Thoracic aorta (tissue), 2 donors: ENCODE measurements around the gene NTRK3. TPM values are rescaled to one million over a fixed set of nuclear protein-coding genes. Genes with fewer than 3 reads are reported as not detected.

ENCODE experiments used
- ATAC-seq: fragments of 150-250 bp; one replicate; pipeline ENCODE4 v1.8.0; 2017; ENCODE audit warnings: low read depth; ENCODE audit not compliant: insufficient number of reproducible peaks, low FRiP score
- DNase-seq: peaks from one replicate; pipeline ENCODE4 v3.0.0-alpha.2; 2020; ENCODE audit warnings: low spot score
- H3K27ac ChIP-seq, 2 donors: fragments of 200-600 bp; sonication (generic); 1 replicate in 1 of 2; 2 replicates in 1 of 2; pipeline ENCODE4 v1.5.1; 2016; ENCODE audit warnings: mild to moderate bottlenecking in 2 of 2, moderate library complexity in 2 of 2
- H3K27me3 ChIP-seq: fragments of 200-600 bp; sonication (generic); replicated peaks from 2 replicates; pipeline ENCODE4 v1.6.0; 2016; ENCODE audit warnings: mild to moderate bottlenecking; ENCODE audit not compliant: insufficient read depth
- H3K36me3 ChIP-seq: fragments of 200-600 bp; sonication (generic); one replicate; pipeline ENCODE4 v1.5.1; 2016
- H3K4me1 ChIP-seq, 2 donors: fragments of 200-600 bp; sonication (generic); 1 replicate in 1 of 2; 2 replicates in 1 of 2; pipeline versions ENCODE4 v1.5.1 to v1.6.0; 2016; ENCODE audit warnings: low read depth in 2 of 2, mild to moderate bottlenecking in 1 of 2; ENCODE audit not compliant: control insufficient read depth in 1 of 2
- H3K4me3 ChIP-seq: fragments of 200-600 bp; sonication (generic); 2 replicates; pipeline ENCODE4 v1.5.1; 2016; ENCODE audit warnings: mild to moderate bottlenecking
- H3K9me3 ChIP-seq: fragments of 200-600 bp; sonication (generic); 2 replicates; pipeline ENCODE4 v1.5.1; 2016
- CTCF ChIP-seq: fragments of 200-600 bp; sonication (generic); IDR thresholded peaks from one replicate; pipeline ENCODE4 v1.5.1; 2019; ENCODE audit warnings: antibody characterized with exemption
- total RNA-seq, 2 donors: library from RNA; depleted of rRNA; stranded (reverse); fragments of >200 nt; gene quantifications; one replicate each; pipeline versions ENCODE4 v1.1.0 to v1.2.3, GENCODE V29; 2016

NTRK3 gene
- total RNA-seq, 2 donors from 2014 or later = 84.9 to 87.3 TPM

GRCh38 chr15:88108991-88109390, 147.5 kb downstream of the NTRK3 start:
- no peaks in the 10 kb centered on the region for H3K9me3 ChIP-seq
- no peaks in the 10 kb centered on the region for H3K27me3 ChIP-seq
- ATAC-seq (no peak), DNase-seq (no peak)
- no peaks in the 10 kb centered on the region for H3K36me3 ChIP-seq
- no peak overlapping the region for H3K27ac ChIP-seq
- H3K4me3 ChIP-seq = no peak overlapping the region
- TF ChIP-seq CTCF = no peak
- peaks cover 0 to 9% of the 10 kb centered on the region in 2 donors for H3K4me1 ChIP-seq

- H3K4me3 ChIP-seq = no peak overlapping the region
- peaks cover 0 to 9% of the 10 kb centered on the region in 2 donors for H3K4me1 ChIP-seq
- TF ChIP-seq CTCF = no peak
- no peak for ATAC-seq
- no peaks in the 10 kb centered on the region for H3K36me3 ChIP-seq
- no peak overlapping the region for H3K27ac ChIP-seq
- H3K27me3 ChIP-seq = no peaks in the 10 kb centered on the region
- no peaks in the 10 kb centered on the region for H3K9me3 ChIP-seq
- no peak for DNase-seq
These were observed 148.1 kb downstream of the NTRK3 start for GRCh38 chr15:88108477-88108876.

- peaks cover 0 to 9% of the 10 kb centered on the region in 2 donors for H3K4me1 ChIP-seq
- TF ChIP-seq CTCF = no peak
- ATAC-seq = no peak
- H3K4me3 ChIP-seq = no peak overlapping the region
- no peak for DNase-seq
- no peaks in the 10 kb centered on the region for H3K36me3 ChIP-seq
- no peaks in the 10 kb centered on the region for H3K9me3 ChIP-seq
- no peaks in the 10 kb centered on the region for H3K27me3 ChIP-seq
- H3K27ac ChIP-seq = no peak overlapping the region
These were observed 150.5 kb downstream of the NTRK3 start for GRCh38 chr15:88106074-88106473.

- H3K4me1 ChIP-seq = peaks cover 0 to 19% of the 10 kb centered on the region in 2 donors
- DNase-seq = no peak
- H3K27ac ChIP-seq = no peak overlapping the region
- ATAC-seq = no peak
- H3K36me3 ChIP-seq = no peaks in the 10 kb centered on the region
- TF ChIP-seq CTCF = no peak
- H3K9me3 ChIP-seq = no peaks in the 10 kb centered on the region
- H3K4me3 ChIP-seq = no peak overlapping the region
- no peaks in the 10 kb centered on the region for H3K27me3 ChIP-seq
These were observed 152.2 kb downstream of the NTRK3 start for GRCh38 chr15:88104357-88104756.

- no peak for ATAC-seq
- H3K4me1 ChIP-seq = peaks cover 0 to 16% of the 10 kb centered on the region in 2 donors
- no peak overlapping the region for H3K27ac ChIP-seq
- no peak overlapping the region for H3K4me3 ChIP-seq
- no peak for TF ChIP-seq CTCF
- no peaks in the 10 kb centered on the region for H3K27me3 ChIP-seq
- no peaks in the 10 kb centered on the region for H3K9me3 ChIP-seq
- H3K36me3 ChIP-seq = no peaks in the 10 kb centered on the region
- DNase-seq = no peak
These were observed 156.4 kb downstream of the NTRK3 start for GRCh38 chr15:88100181-88100580.
